T-helper 2 cell (primary cell): ENCODE results near the gene NEU1.
"Not testable (repeated sequence)": the region's sequence is repeated elsewhere in the genome, so short reads cannot be mapped to it uniquely, and the experiment has no call there.

Experiments used
- DNase-seq, 5 experiments: peaks; one replicate each; pipeline versions ENCODE4 v3.0.0 to v3.0.0-alpha.2; 2012 to 2022
- total RNA-seq, 2 donors: gene quantifications; one replicate each; lab custom pipeline; 2026; lab: John Stamatoyannopoulos, UW

Gene NEU1
- 459 to 506 reads per million in 2 donors for total RNA-seq

- DNase-seq: peak; percentile 97 to 100 (median 100)
Observed at GRCh38 chr6:31862344-31863235, at the start of gene NEU1. Gene NEU1 (minus strand): TSS chr6:31862821. CDS start chr6:31862776, 45 bp downstream.

- DNase-seq: no peak
Observed at GRCh38 chr6:31911826-31912585, 49.4 kb upstream of the NEU1 start.

GRCh38 chr6:31909298-31909697, 46.7 kb upstream of the NEU1 start:
- not testable (repeated sequence) for DNase-seq

- DNase-seq: peak in 1 of 5 experiments; percentile 73
Observed at GRCh38 chr6:31908791-31909190, 46.2 kb upstream of the NEU1 start.

GRCh38 chr6:31908255-31908654, 45.6 kb upstream of the NEU1 start:
- DNase-seq: not testable (repeated sequence)

GRCh38 chr6:31907158-31907813, 44.7 kb upstream of the NEU1 start:
- DNase-seq: peak in 1 of 5 experiments; percentile 50

- not testable (repeated sequence) for DNase-seq
Observed at GRCh38 chr6:31906727-31907126, 44.1 kb upstream of the NEU1 start.

- DNase-seq: no peak
Observed at GRCh38 chr6:31906122-31906521, 43.5 kb upstream of the NEU1 start.

GRCh38 chr6:31905041-31905440, 42.4 kb upstream of the NEU1 start:
- DNase-seq: no peak

GRCh38 chr6:31903957-31904356, 41.3 kb upstream of the NEU1 start:
- DNase-seq: no peak

GRCh38 chr6:31901953-31902643, 39.5 kb upstream of the NEU1 start, which contains the start of gene ZBTB12:
Gene ZBTB12 (minus strand): TSS chr6:31902086. CDS start chr6:31901305, 781 bp downstream.
- DNase-seq: peak; percentile 70 to 92 (median 80)

- DNase-seq: peak; percentile 37 to 86 (median 56)
Observed at GRCh38 chr6:31901415-31901952, 38.9 kb upstream of the NEU1 start.

GRCh38 chr6:31900917-31901414, 38.3 kb upstream of the NEU1 start:
- DNase-seq: no peak

GRCh38 chr6:31899882-31900722, 37.5 kb upstream of the NEU1 start:
- no peak for DNase-seq

- DNase-seq: no peak
Observed at GRCh38 chr6:31899215-31899614, 36.6 kb upstream of the NEU1 start.

GRCh38 chr6:31898383-31899011, 35.9 kb upstream of the NEU1 start:
- DNase-seq: peak in 2 of 5 experiments; percentile 46 to 71

GRCh38 chr6:31897612-31898382, 35.2 kb upstream of the NEU1 start, which contains the start of gene EHMT2:
Gene EHMT2 (minus strand): TSS chr6:31897698. CDS start chr6:31897677, 21 bp downstream.
- DNase-seq: peak; percentile 72 to 93 (median 78)

GRCh38 chr6:31896856-31897611, 34.4 kb upstream of the NEU1 start:
- DNase-seq: no peak

- no peak for DNase-seq
Observed at GRCh38 chr6:31896493-31896855, 33.9 kb upstream of the NEU1 start.
